Stimulated activated CD4-positive, alpha-beta T cell treated with anti-CD3 and anti-CD28 coated beads, Interleukin-4, amount 100 ng/mL, for 48 hours (primary cell): ENCODE data around the gene BRF1.
"Not testable (repeated sequence)": the region's sequence is repeated elsewhere in the genome, so short reads cannot be mapped to it uniquely, and the experiment has no call there.

Source experiments
- DNase-seq, 2 donors: peaks; one replicate each; pipeline ENCODE4 v3.0.0-alpha.2; 2020; ENCODE audit warnings: low read depth in 2 of 2

Gene BRF1

GRCh38 chr14:105332350-105332874, 31.6 kb upstream of the BRF1 start:
- DNase-seq, result no peak

GRCh38 chr14:105331575-105332349, 31.0 kb upstream of the BRF1 start:
- DNase-seq, result no peak

- DNase-seq, result no peak
These were observed 29.7 kb upstream of the BRF1 start for GRCh38 chr14:105330491-105330895.

GRCh38 chr14:105329411-105330150, 28.8 kb upstream of the BRF1 start:
- no peak for DNase-seq

- DNase-seq, result no peak
These were observed 28.0 kb upstream of the BRF1 start for GRCh38 chr14:105328678-105329390.

GRCh38 chr14:105328070-105328677, 27.4 kb upstream of the BRF1 start:
- no peak for DNase-seq

GRCh38 chr14:105327695-105328045, 26.9 kb upstream of the BRF1 start:
- DNase-seq, result not testable (repeated sequence)

GRCh38 chr14:105326891-105327694, 26.3 kb upstream of the BRF1 start:
- DNase-seq, result no peak

- DNase-seq, result no peak
These were observed 25.7 kb upstream of the BRF1 start for GRCh38 chr14:105326568-105326867.

GRCh38 chr14:105325716-105326567, 25.1 kb upstream of the BRF1 start:
- DNase-seq, result no peak

- DNase-seq, result no peak
These were observed 24.5 kb upstream of the BRF1 start for GRCh38 chr14:105325303-105325702.

- no peak for DNase-seq
These were observed 24.1 kb upstream of the BRF1 start for GRCh38 chr14:105324871-105325270.

- DNase-seq, result no peak
These were observed 23.4 kb upstream of the BRF1 start for GRCh38 chr14:105324080-105324778.

GRCh38 chr14:105323663-105324062, 22.9 kb upstream of the BRF1 start:
- DNase-seq, result no peak

GRCh38 chr14:105322791-105323556, 22.2 kb upstream of the BRF1 start:
- no peak for DNase-seq

- DNase-seq, result no peak
These were observed 16.7 kb upstream of the BRF1 start for GRCh38 chr14:105317546-105317945.

GRCh38 chr14:105316968-105317510, 16.2 kb upstream of the BRF1 start:
- DNase-seq, result no peak

- DNase-seq, result no peak
These were observed 15.8 kb upstream of the BRF1 start for GRCh38 chr14:105316577-105316941.
